GM19395 (cell line): Measurements from ENCODE around the gene MEG3.

ENCODE experiments used
- ATAC-seq: cut with Tn5 transposase; IDR thresholded peaks from one replicate; pipeline ENCODE4 v1.9.1; 2021; ENCODE audit warnings: mild to moderate bottlenecking, moderate library complexity; ENCODE audit not compliant: unreplicated experiment

MEG3 gene

DNA sequence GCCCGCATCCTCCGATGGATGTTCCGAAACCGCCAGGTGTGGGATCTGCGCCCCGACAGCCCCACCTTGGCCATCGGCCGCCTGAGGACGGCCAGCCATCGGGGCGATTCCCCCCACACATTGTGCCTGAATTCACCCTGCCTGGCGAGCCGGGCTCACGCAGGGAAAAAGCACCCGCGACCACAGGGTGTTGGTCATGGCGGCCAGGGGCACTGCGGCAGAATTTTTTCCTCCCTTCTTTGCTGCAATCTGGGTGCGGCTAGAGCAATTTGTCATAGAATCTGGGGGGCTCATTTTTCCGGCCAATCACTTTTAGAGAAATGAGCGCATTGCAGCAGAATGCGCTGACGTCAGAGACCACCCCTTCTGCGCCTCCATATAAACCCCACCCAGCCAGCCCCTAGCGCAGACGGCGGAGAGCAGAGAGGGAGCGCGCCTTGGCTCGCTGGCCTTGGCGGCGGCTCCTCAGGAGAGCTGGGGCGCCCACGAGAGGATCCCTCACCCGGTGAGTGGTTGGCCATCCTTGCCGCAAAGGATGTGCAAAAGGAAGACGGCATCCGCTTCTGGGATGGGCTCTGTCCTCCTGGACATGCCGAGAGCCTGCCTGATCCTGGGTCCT, at the start of gene MEG3:
MEG3 (plus strand) TSS at position 406 of the 619 bp plus-strand sequence.
- no peak for ATAC-seq

DNA sequence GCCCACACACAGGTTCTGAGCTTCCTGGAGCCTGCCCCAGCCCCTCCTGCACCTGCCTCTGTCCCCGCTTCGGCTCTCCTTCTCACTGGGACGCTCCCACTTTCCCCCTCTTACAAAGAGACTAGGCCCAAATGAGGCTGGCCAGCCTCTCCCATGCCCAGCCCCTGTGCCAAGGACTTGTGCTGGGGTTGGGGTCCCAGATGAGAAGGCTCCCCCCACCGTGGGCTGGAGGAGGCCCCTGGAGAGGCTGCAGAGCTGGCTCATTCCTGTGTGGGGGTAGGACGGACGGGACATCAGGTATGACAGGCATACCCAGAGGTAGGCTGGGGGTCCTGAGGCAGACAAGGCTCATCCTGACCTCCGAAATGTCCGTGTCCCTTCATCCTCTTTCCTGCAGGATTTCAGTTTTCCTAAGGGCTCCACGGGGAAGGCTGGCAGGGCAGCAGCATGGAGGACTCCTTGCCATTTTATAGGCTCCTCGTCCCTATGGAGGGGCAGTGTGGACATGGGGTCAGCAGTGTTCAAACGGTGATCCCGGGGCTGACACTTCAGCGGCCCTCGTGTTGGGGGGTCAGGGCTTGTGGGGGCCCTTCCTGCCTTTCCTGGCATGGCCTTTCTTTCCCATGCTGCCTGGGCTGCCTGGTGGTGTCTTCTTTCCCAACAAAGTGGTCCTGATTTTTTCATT, 49.1 kb upstream of the MEG3 start:
- no peak for ATAC-seq

DNA sequence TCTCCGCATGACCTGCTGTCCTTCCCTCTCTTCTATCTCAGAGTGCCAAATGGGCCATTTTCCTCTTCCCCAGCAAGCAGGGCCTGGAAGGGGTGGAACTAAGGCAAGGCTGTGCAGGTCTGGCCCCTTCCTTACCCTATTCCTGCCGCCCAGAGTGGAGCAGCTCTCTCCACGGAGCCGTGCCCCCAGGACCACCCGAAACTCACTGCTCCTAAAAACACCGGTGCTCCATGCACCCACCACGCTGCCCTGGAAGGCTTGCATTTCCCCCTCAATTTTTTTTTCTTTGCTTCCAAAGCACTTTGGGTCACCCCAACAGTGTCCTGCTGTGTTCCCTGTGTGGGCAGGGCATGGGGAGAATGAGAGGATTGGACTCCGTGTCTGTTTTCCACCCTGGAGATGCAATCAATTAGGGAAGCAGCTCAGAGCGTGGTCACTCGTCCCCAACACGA, 48.5 kb upstream of the MEG3 start:
- ATAC-seq, result no peak

DNA sequence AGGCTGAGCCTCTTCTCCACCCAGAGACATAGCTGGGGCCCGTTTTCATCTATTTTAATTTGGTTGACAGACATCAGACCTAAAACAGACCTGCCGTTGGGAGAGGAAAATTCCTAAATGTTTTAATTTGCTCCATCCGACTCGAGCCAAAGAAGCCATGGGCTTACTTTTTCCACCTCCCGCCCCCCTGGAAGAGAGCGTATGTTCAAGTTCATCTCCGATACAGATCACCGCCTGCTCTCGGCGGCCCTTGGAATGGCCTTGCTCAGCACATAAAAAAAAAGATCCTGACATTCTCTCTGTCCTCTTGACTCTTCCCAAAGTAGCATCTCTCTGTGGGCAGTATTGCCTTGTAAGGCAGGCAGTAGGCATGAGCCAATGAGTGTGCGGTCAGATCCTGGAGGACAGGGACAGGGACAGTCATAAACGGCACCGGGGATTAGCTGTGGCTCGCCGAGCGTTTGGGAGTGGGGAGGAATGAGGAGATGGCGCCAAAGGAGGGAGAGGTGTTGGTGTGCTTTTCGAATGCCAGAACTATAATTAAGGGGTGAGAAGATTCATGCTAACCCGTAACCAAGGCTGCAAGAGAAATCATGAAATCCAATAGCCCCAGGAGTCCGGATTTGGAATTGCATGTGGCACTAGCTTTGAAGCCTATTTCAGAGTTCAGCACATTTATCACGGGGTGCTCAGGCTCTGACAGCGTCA, 47.9 kb upstream of the MEG3 start:
- ATAC-seq, result no peak

DNA sequence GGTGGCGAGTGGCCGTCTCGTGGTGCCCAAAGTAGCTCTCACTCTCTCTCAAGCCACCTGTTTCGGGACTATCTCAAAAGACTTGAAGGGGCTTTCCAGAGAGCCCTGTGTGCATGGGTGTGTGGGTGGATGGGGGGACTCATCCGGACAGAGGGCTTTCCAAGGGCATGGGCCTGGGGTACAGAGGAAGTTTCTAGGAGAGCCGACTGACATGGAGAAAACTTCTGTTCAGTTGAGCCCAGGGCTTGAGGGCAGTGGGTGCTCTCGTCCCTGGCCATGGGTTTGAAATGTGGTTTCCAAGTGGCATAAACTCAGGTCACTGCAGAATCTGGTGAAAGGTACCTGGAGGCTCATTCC, 47.4 kb upstream of the MEG3 start:
- ATAC-seq, result no peak

DNA sequence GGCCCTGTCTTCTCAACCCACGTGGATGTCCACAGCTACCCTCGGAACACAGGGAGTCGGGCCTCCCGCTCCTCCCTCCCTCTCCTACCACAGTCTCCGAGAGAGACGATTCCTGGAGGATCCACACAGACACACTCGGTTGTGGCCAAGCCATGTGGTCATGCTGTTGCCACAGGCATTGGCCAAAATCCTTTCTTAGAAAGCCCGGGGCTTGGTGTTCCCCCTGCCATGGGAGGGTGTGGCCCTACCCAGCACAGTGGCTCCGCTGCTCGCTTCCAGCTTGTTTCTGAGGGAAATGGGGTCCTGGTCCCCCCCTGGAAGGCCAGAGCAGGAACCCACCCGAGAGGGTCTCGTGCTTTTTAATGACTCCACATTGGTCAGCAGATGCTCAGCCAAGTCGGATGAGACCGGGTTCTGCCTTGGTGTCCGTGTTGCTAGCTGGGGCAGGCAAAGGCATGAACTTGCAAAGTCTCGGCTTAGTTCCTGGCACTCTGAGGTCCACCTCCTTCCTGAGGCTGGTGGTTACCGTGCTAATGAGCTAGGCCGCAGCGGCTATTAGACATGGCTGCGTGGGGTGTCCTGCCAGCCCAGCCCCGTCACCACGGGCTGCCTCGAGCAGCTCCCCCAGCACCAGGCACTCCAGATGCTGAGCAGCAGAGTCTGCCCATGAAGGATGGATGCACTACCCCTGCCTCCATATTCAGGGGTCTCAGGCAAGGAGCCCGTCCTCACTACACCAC, 46.8 kb upstream of the MEG3 start:
- ATAC-seq, result no peak

DNA sequence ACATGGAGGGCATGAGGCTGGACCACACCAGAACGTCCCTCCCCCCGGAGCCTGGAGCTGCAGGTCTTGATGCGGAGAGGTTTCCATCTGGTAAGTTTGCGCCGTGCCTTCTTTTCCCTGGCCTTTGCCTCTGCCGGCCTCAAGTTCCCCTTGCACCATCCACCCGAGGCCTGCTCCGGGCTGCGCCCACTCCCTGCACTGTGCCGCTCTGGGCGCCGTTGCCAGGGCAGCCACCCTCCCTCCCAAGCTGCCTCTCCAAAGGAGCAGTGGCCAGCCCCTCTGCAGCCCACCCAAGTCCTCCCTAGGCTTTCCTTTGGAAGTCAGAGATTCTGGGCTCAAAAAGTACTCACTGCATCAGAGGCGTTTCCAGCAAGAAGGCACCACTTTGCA, 46.2 kb upstream of the MEG3 start:
- no peak for ATAC-seq

DNA sequence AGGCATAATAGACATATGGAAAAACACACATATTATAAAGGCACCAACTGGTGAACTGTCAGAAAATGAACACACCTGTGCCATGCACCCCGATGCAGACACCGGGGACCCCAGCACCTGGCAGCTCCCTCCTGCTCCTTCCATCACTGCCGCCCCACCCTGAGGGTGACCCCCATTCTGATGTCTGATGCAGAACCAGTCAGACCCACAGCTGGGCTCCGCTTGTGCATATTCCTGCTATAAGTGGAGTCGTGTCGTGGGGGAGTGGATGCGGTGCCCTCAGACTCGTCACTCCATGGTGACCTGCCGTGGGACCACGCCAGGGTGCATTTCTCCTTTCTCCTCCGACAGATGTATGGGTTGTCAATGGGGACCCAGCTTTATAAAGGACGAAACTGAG, 45.7 kb upstream of the MEG3 start:
- ATAC-seq, result no peak

DNA sequence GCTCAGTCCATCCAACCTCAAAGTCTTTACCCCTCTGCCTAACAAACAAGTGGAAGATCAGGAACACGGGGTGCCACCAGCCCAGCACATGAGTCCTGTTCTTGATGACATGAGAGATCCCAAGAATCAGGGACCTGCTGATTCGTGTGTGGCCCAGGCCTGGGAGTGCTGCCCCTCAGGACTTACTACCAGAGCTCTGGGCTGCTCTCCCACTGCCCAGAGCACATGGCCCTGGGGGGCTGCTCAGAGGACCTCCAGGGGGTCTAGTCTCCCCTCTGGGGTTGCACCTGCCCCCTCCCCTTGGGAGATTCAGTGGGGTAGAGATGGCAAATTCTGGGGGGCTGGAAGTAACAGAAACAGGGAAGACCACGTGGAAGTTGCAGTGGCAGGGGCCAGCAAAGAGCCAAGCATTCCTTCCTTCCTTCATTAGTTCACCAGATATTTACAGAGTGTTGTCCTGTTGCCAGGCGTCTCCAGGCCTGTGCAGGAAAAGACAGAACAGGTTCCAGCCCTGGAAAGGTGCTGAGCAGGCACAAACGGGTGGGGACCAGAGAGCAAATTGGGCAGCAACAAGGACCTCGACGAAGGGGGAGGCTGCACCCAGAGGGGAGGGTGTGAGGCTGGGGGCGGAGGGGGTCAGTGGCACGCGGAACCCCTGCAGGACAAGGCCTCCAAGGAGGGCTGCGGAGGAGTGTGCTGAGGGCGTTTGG, 45.1 kb upstream of the MEG3 start:
- ATAC-seq, result no peak

DNA sequence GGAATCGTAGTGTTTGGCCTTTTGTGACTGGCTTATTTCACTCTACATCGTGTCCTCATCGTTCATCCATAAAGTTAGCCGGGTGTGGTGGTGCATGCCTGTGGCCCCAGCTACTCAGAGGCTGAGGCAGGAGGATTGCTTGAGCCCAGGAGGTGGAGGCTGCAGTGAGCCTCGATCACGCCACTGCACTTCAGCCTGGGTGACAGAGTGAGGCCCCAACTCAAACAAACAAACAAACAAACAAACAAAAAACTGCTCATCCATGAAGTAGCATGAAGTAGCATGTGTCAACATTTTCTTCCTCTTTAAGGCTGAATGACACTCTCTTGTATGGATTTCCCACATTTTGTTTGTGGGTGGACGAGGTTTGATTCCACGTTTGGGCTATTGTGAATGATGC, 44.0 kb upstream of the MEG3 start:
- ATAC-seq, result no peak

DNA sequence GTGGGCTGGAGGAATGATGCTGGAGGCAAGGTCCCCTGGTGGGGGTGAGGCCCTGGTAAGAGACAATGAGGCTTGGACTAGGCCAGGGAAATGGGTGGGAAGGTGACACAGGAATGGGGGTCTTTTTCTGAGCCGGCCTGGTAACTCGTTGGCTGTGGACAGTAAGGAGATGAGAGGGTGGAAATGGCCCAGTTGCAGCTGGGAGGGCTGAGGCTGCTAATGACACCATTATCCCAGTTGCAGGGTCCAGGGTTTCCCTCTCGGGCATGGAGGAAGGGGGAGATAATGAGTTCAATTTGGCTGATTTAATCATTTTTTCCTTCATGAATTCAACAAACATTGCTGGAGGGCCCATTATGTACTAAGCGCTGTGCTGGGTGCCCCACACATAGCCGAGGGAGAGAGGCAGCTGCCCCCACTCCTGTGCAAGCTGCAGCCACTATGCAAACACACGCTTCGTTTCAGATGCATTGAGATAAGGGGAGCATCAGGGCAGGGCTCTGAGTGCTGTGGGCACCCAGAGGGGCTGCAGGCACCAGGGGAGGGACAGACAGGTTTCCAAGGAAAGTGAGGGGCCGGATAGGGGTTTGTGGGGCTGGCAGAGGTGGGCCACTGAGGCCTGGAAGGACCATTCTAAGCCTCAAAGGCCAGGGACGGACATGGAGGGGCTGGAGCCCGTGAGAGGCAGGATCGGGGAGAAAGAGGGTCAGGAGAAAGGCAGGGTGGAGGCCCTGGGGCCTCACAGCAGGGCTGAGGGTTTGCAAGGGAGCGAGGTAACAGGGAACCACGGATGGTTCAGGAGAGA, 43.2 kb upstream of the MEG3 start:
- no peak for ATAC-seq

DNA sequence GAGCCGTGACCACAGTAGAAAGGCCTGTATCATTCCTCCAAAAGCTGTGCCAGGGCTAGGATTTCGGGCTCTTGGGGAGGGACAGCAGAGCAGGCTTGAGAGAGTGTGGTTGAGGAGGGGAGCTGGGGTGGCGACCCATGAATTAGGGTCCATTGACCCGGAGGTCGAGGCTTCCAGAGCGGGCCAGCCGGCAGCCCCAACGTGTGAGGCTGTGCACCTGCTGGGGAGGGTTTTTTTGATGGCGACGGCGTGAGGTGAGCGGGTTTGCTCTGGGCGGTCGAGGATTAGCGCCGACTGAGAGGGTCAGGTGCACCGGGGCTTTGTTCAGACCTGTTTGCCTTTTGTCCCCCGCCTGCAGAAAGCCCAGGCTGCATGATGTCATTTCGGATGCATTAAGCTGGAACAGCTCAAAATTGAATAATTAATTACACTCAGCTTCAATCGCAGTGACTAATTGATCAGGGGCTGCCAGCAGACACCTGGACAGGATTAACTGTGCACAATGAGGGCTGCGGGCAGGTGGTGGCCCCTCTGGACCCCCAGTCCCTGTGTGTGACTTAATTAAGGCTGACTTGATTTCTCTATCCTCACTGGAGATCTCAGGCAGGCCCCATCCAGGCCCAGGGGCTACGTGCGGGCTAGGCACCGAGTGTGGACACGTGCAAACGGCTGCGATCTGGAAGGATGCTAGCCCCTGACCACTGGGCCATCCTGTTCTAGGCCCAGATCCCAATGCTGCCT, 42.1 kb upstream of the MEG3 start:
- ATAC-seq, result no peak

DNA sequence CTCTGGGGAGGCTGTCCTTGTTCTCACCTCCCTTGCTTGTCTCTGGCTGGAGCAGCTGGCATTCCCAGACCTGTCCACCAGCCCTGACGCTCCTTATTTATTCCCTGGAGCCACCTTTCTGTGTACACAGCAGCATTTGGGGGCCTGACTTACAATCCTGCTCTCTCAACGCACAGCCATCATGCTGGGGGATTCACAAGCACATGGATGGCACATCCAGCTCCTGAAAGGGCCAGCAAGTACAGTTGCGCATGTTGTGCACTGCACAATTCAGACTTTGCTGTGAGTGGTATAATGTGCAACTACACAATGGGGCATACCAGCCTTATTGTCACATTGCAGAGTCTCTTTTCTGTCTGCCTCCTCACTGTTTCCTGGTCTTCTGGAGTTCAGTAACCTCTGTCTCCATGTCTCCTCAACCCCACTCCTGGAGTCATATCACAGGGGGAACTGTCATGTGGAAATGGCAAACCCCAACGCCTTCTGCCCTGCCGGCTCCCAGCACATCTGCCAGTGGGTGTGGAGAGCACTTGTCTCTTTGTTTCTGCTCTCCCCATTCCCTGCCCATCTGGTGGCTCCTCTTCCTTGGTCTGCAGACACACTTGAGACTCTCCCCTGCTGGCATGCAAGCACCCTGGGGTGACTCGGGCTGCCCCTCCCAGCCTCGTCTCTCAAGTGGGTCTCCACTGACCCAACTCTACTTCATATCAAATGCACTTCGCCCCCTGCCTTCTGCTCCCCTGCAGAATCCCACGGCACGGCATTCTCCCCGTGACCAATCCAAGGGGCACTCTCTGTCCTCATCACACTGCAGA, 41.2 kb upstream of the MEG3 start:
- no peak for ATAC-seq

DNA sequence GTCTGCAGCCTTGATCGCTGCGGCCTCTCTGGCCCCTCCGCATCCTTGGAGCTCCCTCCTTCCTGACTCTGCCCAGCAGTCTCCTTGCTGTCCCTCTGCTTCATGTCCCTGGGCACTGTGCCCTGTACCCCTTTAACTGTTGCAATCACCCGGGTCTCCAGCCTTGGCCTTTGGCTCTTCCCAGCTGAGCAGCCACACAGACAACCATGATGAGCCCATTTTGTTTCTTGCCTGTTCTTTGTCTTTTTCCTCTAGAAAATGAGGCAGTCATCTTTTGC, 40.6 kb upstream of the MEG3 start:
- no peak for ATAC-seq

DNA sequence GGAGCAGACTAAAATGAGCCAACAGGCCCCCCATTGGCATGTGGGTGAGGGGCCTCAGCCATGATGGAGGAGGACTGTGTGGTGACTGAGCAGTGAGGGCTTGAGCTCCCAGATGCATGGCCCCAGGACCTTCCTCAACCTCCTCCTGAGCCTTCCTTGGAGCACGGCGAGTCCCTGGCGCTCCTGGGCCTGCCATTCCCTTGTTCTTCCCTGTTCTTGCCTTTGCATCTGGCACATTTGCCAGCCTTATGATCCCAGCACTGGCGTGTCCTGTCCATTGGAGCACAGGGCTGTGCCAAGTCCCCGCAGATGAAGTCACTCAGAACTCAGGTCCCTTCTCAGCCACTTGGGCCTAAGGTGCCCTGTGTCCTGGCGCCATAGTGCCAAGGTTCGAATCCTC, 40.3 kb upstream of the MEG3 start:
- no peak for ATAC-seq

DNA sequence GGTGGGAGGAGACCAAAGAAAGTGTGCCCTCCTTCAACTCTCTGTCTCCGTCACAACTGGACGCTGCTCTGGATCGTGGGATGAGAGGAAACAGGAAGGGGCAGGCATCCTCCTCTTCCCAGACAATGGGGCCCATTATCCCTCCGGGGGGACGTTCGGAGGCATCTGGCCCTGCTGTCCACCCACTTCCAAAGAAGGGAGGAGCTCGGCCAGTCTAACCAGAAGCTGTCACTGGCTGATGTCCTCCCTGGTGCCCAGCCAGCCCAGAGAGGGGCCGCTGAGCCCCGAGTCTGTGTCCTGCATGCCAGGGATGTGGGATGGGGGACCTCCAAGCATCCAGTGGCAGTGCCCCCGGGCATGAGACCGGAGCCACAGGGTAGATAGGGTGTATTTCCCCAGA, 39.8 kb upstream of the MEG3 start:
- no peak for ATAC-seq

DNA sequence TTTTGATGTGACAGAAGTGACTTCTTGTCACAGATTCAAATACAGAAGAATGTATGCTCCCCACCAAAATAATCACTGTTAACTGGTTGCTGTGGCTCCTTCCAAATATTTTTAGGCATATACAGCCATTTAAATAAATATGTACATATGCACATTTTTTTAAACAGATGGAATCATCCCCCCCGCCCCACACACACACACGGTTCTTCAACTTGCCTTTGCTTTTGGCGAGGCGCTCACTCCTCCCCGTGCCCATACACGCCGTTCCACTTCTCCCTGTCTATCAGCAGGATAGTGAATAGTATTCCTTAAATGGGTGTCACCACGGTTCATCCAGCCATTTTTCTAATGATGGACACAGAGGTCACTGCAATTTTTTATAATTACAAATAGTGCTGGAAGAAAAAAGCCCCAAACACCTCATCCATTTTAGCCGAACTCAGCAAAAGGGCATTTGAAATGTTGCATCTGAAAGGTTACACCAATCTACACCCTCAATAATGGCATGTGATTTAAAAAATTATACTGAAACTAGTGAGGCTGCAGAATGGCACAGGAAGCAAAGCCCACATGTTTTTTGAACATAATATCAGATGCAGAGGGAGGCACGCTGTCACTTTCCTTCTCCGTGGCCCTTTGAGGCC, 39.2 kb upstream of the MEG3 start:
- ATAC-seq, result no peak

DNA sequence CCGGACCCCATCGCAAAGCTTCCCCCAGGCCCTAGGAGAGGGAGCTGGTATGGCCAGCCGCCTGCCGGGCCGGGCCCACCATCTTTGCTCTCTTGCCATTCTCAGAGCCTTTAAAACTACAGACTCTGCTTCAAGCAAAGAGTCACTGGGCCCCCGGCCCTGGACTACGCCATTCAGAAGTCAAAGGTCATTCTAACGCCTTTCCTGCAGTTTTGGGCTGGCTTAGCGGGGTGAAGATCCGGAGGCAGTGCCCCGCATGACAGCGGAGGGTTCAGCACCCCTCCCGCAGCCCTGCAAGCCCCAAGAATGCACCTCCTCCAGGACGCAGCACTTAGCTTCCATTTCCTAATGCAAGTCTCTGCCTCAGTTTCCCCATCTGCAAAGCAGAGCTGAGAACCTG, 38.3 kb upstream of the MEG3 start:
- no peak for ATAC-seq
